Measurements from ENCODE around the gene UNC79.
"Not testable (repeated sequence)": the region's sequence is repeated elsewhere in the genome, so short reads cannot be mapped to it uniquely, and the experiment has no call there.

The UNC79 gene

GRCh38 chr14:93496856-93497741 lies 66.4 kb downstream of the UNC79 start:
- TF ChIP-seq CTCF (IDR thresholded peaks at IDR 0.05; ENCODE audit: extremely low read depth, missing control alignments) = no peak
- no peak for DNase-seq (ENCODE audit: low spot score)

GRCh38 chr14:93510056-93510455 lies 79.3 kb downstream of the UNC79 start:
- no peak for TF ChIP-seq CTCF (IDR thresholded peaks at IDR 0.05; ENCODE audit: extremely low read depth, missing control alignments)
- DNase-seq (ENCODE audit: low spot score) = no peak

GRCh38 chr14:93511001-93511400 lies 80.3 kb downstream of the UNC79 start:
- no peak for TF ChIP-seq CTCF (IDR thresholded peaks at IDR 0.05; ENCODE audit: extremely low read depth, missing control alignments)
- DNase-seq (ENCODE audit: low spot score) = no peak

- no peak for TF ChIP-seq CTCF (IDR thresholded peaks at IDR 0.05; ENCODE audit: extremely low read depth, missing control alignments)
- no peak for DNase-seq (ENCODE audit: low spot score)
These were observed 89.4 kb downstream of the UNC79 start for GRCh38 chr14:93520053-93520607.

GRCh38 chr14:93522221-93522620 lies 91.5 kb downstream of the UNC79 start:
- DNase-seq (ENCODE audit: low spot score) = no peak
- no peak for TF ChIP-seq CTCF (IDR thresholded peaks at IDR 0.05; ENCODE audit: extremely low read depth, missing control alignments)

GRCh38 chr14:93525216-93525615 lies 94.5 kb downstream of the UNC79 start:
- DNase-seq (ENCODE audit: low spot score) = not testable (repeated sequence)

- no peak for DNase-seq (ENCODE audit: low spot score)
- no peak for TF ChIP-seq CTCF (IDR thresholded peaks at IDR 0.05; ENCODE audit: extremely low read depth, missing control alignments)
These were observed 95.1 kb downstream of the UNC79 start for GRCh38 chr14:93525696-93526451.
